Measurements from ENCODE around the gene EPX.

GRCh38 chr17:58161566-58161965 is 31.0 kb upstream of the EPX start:
- TF ChIP-seq POLR2A (IDR thresholded peaks at IDR 0.05; ENCODE audit: low read length) (no peak), GATA1 (IDR thresholded peaks at IDR 0.05; ENCODE audit: low read depth, low read length) (no peak)
